GM12878 (cell line): ENCODE measurements around the gene ASTN1. TPM values are rescaled to one million over a fixed set of nuclear protein-coding genes. Genes with fewer than 3 reads are reported as not detected.
A peak's percentile ranks its signal among the peaks of the same experiment; 100 is the strongest.

Experiments
- ATAC-seq: fragments of 200-7000 bp; cut with Tn5 transposase; 3 replicates; pipeline ENCODE4 v1.9.1; 2020; ENCODE audit warnings: mild to moderate bottlenecking, moderate library complexity
- BruUV-seq: library from RNA; stranded (reverse); fragments of 400-500 nt; replicated peaks from 2 replicates; lab custom pipeline; 2021; lab: Mats Ljungman, UMichigan
- CTCF ChIA-PET: fragments of 300-600 bp; sonication (Branson Sonifier 250); formaldehyde crosslinking; extraction: SDS; loops from one replicate; lab custom pipeline; 2021; ENCODE audit warnings: inconsistent platforms; lab: Yijun Ruan, JAX
- POLR2A ChIA-PET: fragments of 350-600 bp; formaldehyde crosslinking; extraction: SDS; loops from one replicate; lab custom pipeline; 2021; ENCODE audit warnings: inconsistent platforms; lab: Charles Lee
- RAD21 ChIA-PET: fragments of 300-600 bp; sonication (Branson Sonifier 250); formaldehyde crosslinking; loops from one replicate; lab custom pipeline; 2023; ENCODE audit warnings: antibody characterized with exemption; ENCODE audit not compliant: unreplicated experiment; lab: Charles Lee
- SMC1A ChIA-PET: fragments of 300-600 bp; sonication (Branson Sonifier 250); formaldehyde crosslinking; loops from one replicate; lab custom pipeline; 2023; ENCODE audit not compliant: unreplicated experiment, uncharacterized antibody; lab: Charles Lee
- DNase-seq: peaks from one replicate; pipeline ENCODE4 v3.0.0-alpha.2; 2011; ENCODE audit warnings: low read depth, low spot score
- FAIRE-seq: peaks from 3 replicates; lab custom pipeline; 2011; peaks lifted over from hg19 to GRCh38; lab: Jason Lieb, UNC
- H2AFZ ChIP-seq: 2 replicates; pipeline ENCODE4 v1.6.0; 2011; ENCODE audit warnings: low read depth, low read length, control low read depth; ENCODE audit not compliant: control insufficient read depth
- H3K27ac ChIP-seq: 2 replicates; pipeline ENCODE4 v1.5.1; 2011; ENCODE audit warnings: control low read depth; ENCODE audit not compliant: control insufficient read depth, insufficient read depth
- H3K27me3 ChIP-seq, 2 experiments: replicated peaks in 1 of 2; 2 replicates each; pipeline versions ENCODE4 v1.6.0 to v1.6.1; 2011; ENCODE audit warnings: low read length in 1 of 2; ENCODE audit not compliant: control insufficient read depth in 2 of 2, insufficient read depth in 2 of 2
- H3K36me3 ChIP-seq, 2 experiments: 2 replicates each; pipeline ENCODE4 v1.5.1; 2011; ENCODE audit warnings: low read length in 1 of 2; ENCODE audit not compliant: control insufficient read depth in 2 of 2, insufficient read depth in 2 of 2
- H3K4me1 ChIP-seq: 2 replicates; pipeline ENCODE4 v1.6.1; 2011; ENCODE audit warnings: mild to moderate bottlenecking, low read length, moderate library complexity, mixed read lengths; ENCODE audit not compliant: control insufficient read depth, insufficient read depth
- H3K4me2 ChIP-seq: 2 replicates; pipeline ENCODE4 v1.6.0; 2011; ENCODE audit warnings: control low read depth; ENCODE audit not compliant: control insufficient read depth, insufficient read depth
- H3K4me3 ChIP-seq: fragments of 200-600 bp; sonication (generic); 2 replicates; pipeline ENCODE4 v1.5.1; 2016
- H3K79me2 ChIP-seq: 2 replicates; pipeline ENCODE4 v1.6.0; 2011; ENCODE audit warnings: low read length; ENCODE audit not compliant: control insufficient read depth, insufficient read depth
- H3K9ac ChIP-seq: 2 replicates; pipeline ENCODE4 v1.8.0; 2011; ENCODE audit warnings: low read length, control low read depth, mixed read lengths; ENCODE audit not compliant: control insufficient read depth, insufficient read depth
- H3K9me3 ChIP-seq: replicated peaks from 3 replicates; pipeline ENCODE4 v1.5.1; 2011; ENCODE audit warnings: mild to moderate bottlenecking, low read length; ENCODE audit not compliant: control insufficient read depth, insufficient read depth
- H4K20me1 ChIP-seq: 2 replicates; pipeline ENCODE4 v1.6.0; 2011; ENCODE audit not compliant: control insufficient read depth, insufficient read depth
- BMI1 ChIP-seq: fragments of 450-650 bp; IDR thresholded peaks from 2 replicates; pipeline ENCODE4 v1.6.1; 2016; ENCODE audit warnings: mild to moderate bottlenecking, moderate library complexity, borderline replicate concordance
- CHD1 ChIP-seq: IDR thresholded peaks from 2 replicates; pipeline ENCODE4 v1.6.1; 2012; ENCODE audit warnings: low read depth, low read length, improper control_type of control experiment
- DPF2 ChIP-seq: fragments of 450-650 bp; IDR thresholded peaks from 2 replicates; pipeline ENCODE4 v1.6.1; 2017; ENCODE audit warnings: mild to moderate bottlenecking
- KDM1A ChIP-seq: fragments of 200-600 bp; sonication (generic); IDR thresholded peaks from 2 replicates; pipeline ENCODE4 v1.6.1; 2016; ENCODE audit warnings: borderline replicate concordance
- MYB ChIP-seq: fragments of 150-350 bp; IDR thresholded peaks from 2 replicates; pipeline ENCODE4 v1.6.1; 2014; ENCODE audit warnings: mild to moderate bottlenecking, low read depth, low read length, borderline replicate concordance
- NFXL1 ChIP-seq: fragments of 450-650 bp; IDR thresholded peaks from 2 replicates; pipeline ENCODE4 v1.6.1; 2017; ENCODE audit warnings: antibody characterized with exemption, mild to moderate bottlenecking, borderline replicate concordance
- PML ChIP-seq: IDR thresholded peaks from 2 replicates; pipeline ENCODE4 v1.6.1; 2012; ENCODE audit warnings: low read length, inconsistent platforms
- TARDBP ChIP-seq: IDR thresholded peaks from 2 replicates; pipeline ENCODE4 v1.6.1; 2016; ENCODE audit warnings: borderline replicate concordance
- YBX1 ChIP-seq: fragments of 450-650 bp; IDR thresholded peaks from 2 replicates; pipeline ENCODE4 v1.6.1; 2016; ENCODE audit warnings: antibody characterized with exemption
- WGBS: methylation state at CpG from one replicate; pipeline ENCODE4 v1.1.6; 2016; ENCODE audit warnings: low lambda C conversion rate; ENCODE audit not compliant: insufficient replicate concordance, insufficient coverage; ENCODE audit errors: missing lambda C conversion rate; 5-methylcytosine and 5-hydroxymethylcytosine counted together
- in situ Hi-C: fragments of 300-500 bp; cut with MboI; formaldehyde crosslinking; loops from 9 replicates; pipeline ENCODE4 v1.14.3; 2018; ENCODE audit warnings: mixed read lengths
- intact Hi-C: fragments of 100-400 bp; cut with micrococcal nuclease; formaldehyde crosslinking; loops from one replicate; pipeline ENCODE4 v1.14.2; 2022; ENCODE audit not compliant: unreplicated experiment
- polyA plus RNA-seq, 11 experiments: library from polyadenylated mRNA; depleted of rRNA in 4 of 11; unstranded in 6 of 11; stranded (reverse) in 5 of 11; fragments of >200 nt; fragmentation: Nextera tagmentation in 4 of 11; fragmentation: Illumina TruSeq in 1 of 11; extraction: Ambion mirVana in 4 of 11; extraction: Trizol in 1 of 11; gene quantifications; 1 replicate in 1 of 11; 2 replicates in 10 of 11; pipeline versions ENCODE4 v1.2.1 to v1.2.3, GENCODE V29; 2011 to 2016; ENCODE audit warnings: inconsistent platforms in 2 of 11, missing spikeins in 2 of 11, low read depth in 1 of 11
- total RNA-seq, 4 experiments: library from RNA; depleted of rRNA in 3 of 4; stranded (reverse); fragments of >200 nt in 3 of 4; fragmentation: Illumina TruSeq in 1 of 4; extraction: Trizol in 1 of 4; gene quantifications; 2 replicates each; pipeline versions ENCODE4 v1.2.1 to v1.2.3, GENCODE V29; 2013 to 2021
- TF ChIP-seq, protein P1 (sequence below): fragments of 450-650 bp; IDR thresholded peaks from 2 replicates; pipeline ENCODE4 v1.6.1; 2017; ENCODE audit warnings: borderline replicate concordance
- TF ChIP-seq, protein P2 (sequence below): fragments of 450-650 bp; IDR thresholded peaks from 2 replicates; pipeline ENCODE4 v1.6.1; 2016; ENCODE audit warnings: mild to moderate bottlenecking, moderate library complexity, borderline replicate concordance

ASTN1 gene
- total and polyA plus RNA-seq, 10 of the 15 experiments (the other 5 are each of a cell fraction or from before 2014, with no cell fraction given) = 0.04 TPM; not detected in 9

DNA sequence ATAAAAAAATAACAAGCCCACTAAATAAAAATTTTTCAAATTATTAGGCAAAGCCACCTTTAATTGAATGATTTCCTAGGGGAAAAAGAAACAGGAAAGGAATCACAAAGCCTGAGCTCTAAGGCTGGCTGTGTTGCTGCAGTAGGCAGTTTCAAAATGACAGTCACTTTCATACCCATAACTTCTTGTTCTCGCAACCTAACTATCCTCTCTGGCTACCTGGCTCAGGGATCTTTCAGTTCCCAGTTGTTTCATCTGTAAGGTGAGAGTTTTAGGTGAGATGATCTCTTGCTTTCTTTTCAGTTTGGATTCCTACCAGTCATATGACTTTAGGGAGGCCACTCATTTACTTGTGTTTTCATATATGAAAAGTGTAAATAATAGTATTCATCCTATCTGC is 226.1 kb downstream of the ASTN1 start:
- CTCF ChIA-PET = interaction anchor here (0.7 to 1.4 kb wide), 2 partner anchors 10 to 13 kb away, joined by 3 to 8 read pairs; no protein-coding TSS in a partner anchor

DNA sequence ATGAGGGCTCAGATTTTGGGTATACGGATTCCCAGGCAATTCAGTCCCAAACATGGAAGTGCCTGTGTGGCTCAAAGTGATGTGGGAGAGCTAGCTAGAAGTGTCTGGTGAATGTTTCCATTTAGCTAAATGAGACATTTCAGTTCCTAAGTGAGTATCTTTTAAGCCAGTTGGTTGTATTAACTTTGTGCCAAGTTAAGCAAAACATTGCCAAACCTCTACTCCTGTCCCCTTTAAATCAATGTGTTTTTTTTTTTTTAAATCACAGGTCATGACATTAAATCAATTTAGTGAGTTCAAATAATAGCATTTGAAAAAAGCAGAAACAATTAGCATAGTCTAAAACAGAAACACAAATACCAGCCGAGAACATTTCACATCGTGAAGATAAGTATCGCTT is 230.1 kb downstream of the ASTN1 start:
- H3K27me3 ChIP-seq = no peaks in the 10 kb centered on the region
- ATAC-seq (no peak), FAIRE-seq (no peak), DNase-seq (no peak)
- H3K9ac ChIP-seq = no peak overlapping the region
- H3K4me3 ChIP-seq = no peak overlapping the region
- ChIA-PET RAD21 (no interaction called here), CTCF (interaction anchor here (1.0 kb wide), 1 partner anchor 13 kb away, joined by 6 read pairs; no protein-coding TSS in a partner anchor), POLR2A (no interaction called here), SMC1A (no interaction called here)
- H2AFZ ChIP-seq = no peak overlapping the region
- no peak for TF ChIP-seq TARDBP
- no peak for TF ChIP-seq BMI1
- TF ChIP-seq, protein P1, sequence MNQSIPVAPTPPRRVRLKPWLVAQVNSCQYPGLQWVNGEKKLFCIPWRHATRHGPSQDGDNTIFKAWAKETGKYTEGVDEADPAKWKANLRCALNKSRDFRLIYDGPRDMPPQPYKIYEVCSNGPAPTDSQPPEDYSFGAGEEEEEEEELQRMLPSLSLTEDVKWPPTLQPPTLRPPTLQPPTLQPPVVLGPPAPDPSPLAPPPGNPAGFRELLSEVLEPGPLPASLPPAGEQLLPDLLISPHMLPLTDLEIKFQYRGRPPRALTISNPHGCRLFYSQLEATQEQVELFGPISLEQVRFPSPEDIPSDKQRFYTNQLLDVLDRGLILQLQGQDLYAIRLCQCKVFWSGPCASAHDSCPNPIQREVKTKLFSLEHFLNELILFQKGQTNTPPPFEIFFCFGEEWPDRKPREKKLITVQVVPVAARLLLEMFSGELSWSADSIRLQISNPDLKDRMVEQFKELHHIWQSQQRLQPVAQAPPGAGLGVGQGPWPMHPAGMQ = no peak
- TF ChIP-seq, protein P2, sequence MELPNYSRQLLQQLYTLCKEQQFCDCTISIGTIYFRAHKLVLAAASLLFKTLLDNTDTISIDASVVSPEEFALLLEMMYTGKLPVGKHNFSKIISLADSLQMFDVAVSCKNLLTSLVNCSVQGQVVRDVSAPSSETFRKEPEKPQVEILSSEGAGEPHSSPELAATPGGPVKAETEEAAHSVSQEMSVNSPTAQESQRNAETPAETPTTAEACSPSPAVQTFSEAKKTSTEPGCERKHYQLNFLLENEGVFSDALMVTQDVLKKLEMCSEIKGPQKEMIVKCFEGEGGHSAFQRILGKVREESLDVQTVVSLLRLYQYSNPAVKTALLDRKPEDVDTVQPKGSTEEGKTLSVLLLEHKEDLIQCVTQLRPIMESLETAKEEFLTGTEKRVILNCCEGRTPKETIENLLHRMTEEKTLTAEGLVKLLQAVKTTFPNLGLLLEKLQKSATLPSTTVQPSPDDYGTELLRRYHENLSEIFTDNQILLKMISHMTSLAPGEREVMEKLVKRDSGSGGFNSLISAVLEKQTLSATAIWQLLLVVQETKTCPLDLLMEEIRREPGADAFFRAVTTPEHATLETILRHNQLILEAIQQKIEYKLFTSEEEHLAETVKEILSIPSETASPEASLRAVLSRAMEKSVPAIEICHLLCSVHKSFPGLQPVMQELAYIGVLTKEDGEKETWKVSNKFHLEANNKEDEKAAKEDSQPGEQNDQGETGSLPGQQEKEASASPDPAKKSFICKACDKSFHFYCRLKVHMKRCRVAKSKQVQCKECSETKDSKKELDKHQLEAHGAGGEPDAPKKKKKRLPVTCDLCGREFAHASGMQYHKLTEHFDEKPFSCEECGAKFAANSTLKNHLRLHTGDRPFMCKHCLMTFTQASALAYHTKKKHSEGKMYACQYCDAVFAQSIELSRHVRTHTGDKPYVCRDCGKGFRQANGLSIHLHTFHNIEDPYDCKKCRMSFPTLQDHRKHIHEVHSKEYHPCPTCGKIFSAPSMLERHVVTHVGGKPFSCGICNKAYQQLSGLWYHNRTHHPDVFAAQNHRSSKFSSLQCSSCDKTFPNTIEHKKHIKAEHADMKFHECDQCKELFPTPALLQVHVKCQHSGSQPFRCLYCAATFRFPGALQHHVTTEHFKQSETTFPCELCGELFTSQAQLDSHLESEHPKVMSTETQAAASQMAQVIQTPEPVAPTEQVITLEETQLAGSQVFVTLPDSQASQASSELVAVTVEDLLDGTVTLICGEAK = no peak
- TF ChIP-seq PML = no peak
- TF ChIP-seq YBX1 = no peak
- TF ChIP-seq NFXL1 = no peak
- no peak for TF ChIP-seq DPF2
- no peak for TF ChIP-seq KDM1A
- TF ChIP-seq MYB = no peak
- no peaks in the 10 kb centered on the region for H3K9me3 ChIP-seq
- H3K36me3 ChIP-seq = no peaks in the 10 kb centered on the region
- H3K27ac ChIP-seq = no peak overlapping the region
- intact Hi-C loops = no loop called here
- no peaks in the 10 kb centered on the region for H4K20me1 ChIP-seq
- in situ Hi-C loops = no loop called here
- no TSS peak for BruUV-seq
- H3K79me2 ChIP-seq = no peaks in the 10 kb centered on the region
- no peak overlapping the region for H3K4me2 ChIP-seq
- 34% methylated on average over 4 of the region's 4 CpGs for WGBS
- H3K4me1 ChIP-seq = no peaks in the 10 kb centered on the region

More for the DNA sequence above, 226.1 kb downstream of the ASTN1 start:
- intact Hi-C loops = no loop called here
- no TSS peak for BruUV-seq
- Histone ChIP-seq H4K20me1 (no peaks in the 10 kb centered on the region), H3K36me3 (no peaks in the 10 kb centered on the region), H3K4me2 (no peak overlapping the region), H3K27me3 (no peaks in the 10 kb centered on the region), H3K27ac (no peak overlapping the region), H3K79me2 (no peaks in the 10 kb centered on the region), H3K9ac (no peak overlapping the region), H3K4me1 (no peaks in the 10 kb centered on the region), H3K9me3 (no peaks in the 10 kb centered on the region; the same call in 2 of the 3 replicates), H2AFZ (no peak overlapping the region), H3K4me3 (no peak overlapping the region)
- SMC1A ChIA-PET = no interaction called here
- ATAC-seq (peak; percentile 51), DNase-seq (no peak), FAIRE-seq (no peak)
- POLR2A ChIA-PET = no interaction called here
- RAD21 ChIA-PET = no interaction called here
- in situ Hi-C loops = no loop called here
- no peak for TF ChIP-seq CHD1
- WGBS = 0% methylated on average over 1 of the region's 1 CpG
